Neural progenitor cell (in vitro differentiated cells): ENCODE results near the gene C1QTNF1. TPM values are rescaled to one million over a fixed set of nuclear protein-coding genes. Genes with fewer than 3 reads are reported as not detected.

Source experiments
- DNase-seq: peaks from one replicate; pipeline ENCODE4 v3.0.0-alpha.2; 2016; ENCODE audit warnings: low spot score
- H2AFZ ChIP-seq: fragments of 200-600 bp; sonication (generic); replicated peaks from 2 replicates; pipeline ENCODE4 v1.6.1; 2016; ENCODE audit warnings: antibody characterized with exemption
- H3F3A ChIP-seq: fragments of 200-600 bp; sonication (generic); 2 replicates; pipeline ENCODE4 v1.6.1; 2016; ENCODE audit warnings: antibody characterized with exemption, low read depth
- H3K27ac ChIP-seq: fragments of 200-600 bp; sonication (generic); 2 replicates; pipeline ENCODE4 v1.5.1; 2016; ENCODE audit warnings: mild to moderate bottlenecking
- H3K27me3 ChIP-seq: fragments of 200-600 bp; sonication (generic); 2 replicates; pipeline ENCODE4 v1.6.1; 2016; ENCODE audit warnings: mild to moderate bottlenecking, moderate library complexity
- H3K36me3 ChIP-seq: fragments of 200-600 bp; sonication (generic); 2 replicates; pipeline ENCODE4 v1.5.1; 2016
- H3K4me1 ChIP-seq: fragments of 200-600 bp; sonication (generic); 2 replicates; pipeline ENCODE4 v1.6.1; 2016; ENCODE audit warnings: mixed run types
- H3K4me2 ChIP-seq: fragments of 200-600 bp; sonication (generic); 2 replicates; pipeline ENCODE4 v1.6.1; 2016
- H3K4me3 ChIP-seq: fragments of 200-600 bp; sonication (generic); 2 replicates; pipeline ENCODE4 v1.5.1; 2016
- H3K79me2 ChIP-seq: fragments of 200-600 bp; sonication (generic); 2 replicates; pipeline ENCODE4 v1.6.1; 2016; ENCODE audit warnings: low read depth
- H3K9ac ChIP-seq: fragments of 200-600 bp; sonication (generic); 2 replicates; pipeline ENCODE4 v1.6.1; 2016
- H3K9me3 ChIP-seq: fragments of 200-600 bp; sonication (generic); 2 replicates; pipeline ENCODE4 v1.5.1; 2016; ENCODE audit warnings: low read depth
- H4K20me1 ChIP-seq: fragments of 200-600 bp; sonication (generic); 2 replicates; pipeline ENCODE4 v1.6.1; 2016; ENCODE audit warnings: low read depth
- H3K27ac Mint-ChIP-seq: 3 replicates; pipeline ENCODE4 v1.8.0; 2021; ENCODE audit warnings: mixed read lengths
- H3K27me3 Mint-ChIP-seq: 2 replicates; pipeline ENCODE4 v1.8.0; 2022; ENCODE audit warnings: low read depth, mild to moderate bottlenecking, inconsistent platforms, moderate library complexity, mixed read lengths; ENCODE audit not compliant: insufficient read depth
- H3K36me3 Mint-ChIP-seq: 3 replicates; pipeline ENCODE4 v1.8.0; 2021; ENCODE audit warnings: mixed read lengths
- H3K4me1 Mint-ChIP-seq: 3 replicates; pipeline ENCODE4 v1.8.0; 2021; ENCODE audit warnings: mixed read lengths
- H3K4me3 Mint-ChIP-seq: 3 replicates; pipeline ENCODE4 v1.8.0; 2021; ENCODE audit warnings: mild to moderate bottlenecking, moderate library complexity, mixed read lengths
- H3K9me3 Mint-ChIP-seq: 3 replicates; pipeline ENCODE4 v1.8.0; 2020; ENCODE audit warnings: mixed read lengths
- EZH2 ChIP-seq: fragments of 200-600 bp; sonication (generic); IDR thresholded peaks from 2 replicates; pipeline ENCODE4 v1.6.1; 2017; ENCODE audit warnings: antibody characterized with exemption, mild to moderate bottlenecking, moderate library complexity
- EZH2phosphoT487 ChIP-seq: fragments of 200-600 bp; sonication (generic); IDR thresholded peaks from 2 replicates; pipeline ENCODE4 v1.6.1; 2017; ENCODE audit warnings: antibody characterized with exemption
- total RNA-seq: library from RNA; depleted of rRNA; stranded (reverse); fragments of >200 nt; gene quantifications from 2 replicates; pipeline ENCODE4 v1.2.3, GENCODE V29; 2015; ENCODE audit warnings: low replicate concordance
- TF ChIP-seq, protein P1 (sequence below): fragments of 200-600 bp; sonication (generic); IDR thresholded peaks from 2 replicates; pipeline ENCODE4 v1.5.1; 2017; ENCODE audit warnings: antibody characterized with exemption, mild to moderate bottlenecking

Gene C1QTNF1
- total RNA-seq, 1 donor from 2014 or later = 1.4 TPM

DNA sequence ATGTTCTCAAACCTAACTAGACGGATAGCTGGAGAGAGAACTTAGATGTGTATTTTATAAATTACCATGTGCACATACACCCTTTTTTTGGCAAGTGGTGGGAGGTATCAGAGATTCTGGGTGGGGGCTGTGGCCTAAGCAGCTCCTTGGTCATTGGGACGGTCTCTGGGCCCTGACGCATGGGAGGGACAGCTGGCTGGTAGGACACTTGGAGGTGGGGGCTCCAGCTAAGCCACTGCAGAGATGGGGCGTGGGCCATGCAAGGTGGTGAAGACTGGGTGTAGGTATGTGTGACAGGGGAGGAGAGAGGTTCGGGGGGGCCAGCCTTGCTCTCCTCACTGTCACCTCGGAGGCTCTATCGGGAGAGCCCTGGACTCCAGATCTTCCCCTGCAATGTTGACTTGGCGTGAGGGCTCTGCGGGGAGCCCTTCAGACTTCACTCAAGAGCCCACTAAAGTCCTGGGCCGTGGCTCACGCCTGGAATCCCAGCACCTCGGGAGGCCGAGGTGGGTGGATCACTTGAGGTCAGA lies 17.1 kb downstream of the C1QTNF1 start:
- peaks cover 5% of the 10 kb centered on the region for H3K9me3 Mint-ChIP-seq
- DNase-seq = no peak
- Histone ChIP-seq H3F3A (peaks cover 12% of the 10 kb centered on the region), H3K4me1 (peaks cover 3% of the 10 kb centered on the region), H4K20me1 (no peaks in the 10 kb centered on the region), H3K9me3 (no peaks in the 10 kb centered on the region), H3K4me3 (no peak overlapping the region), H3K27ac (no peak overlapping the region), H3K9ac (no peak overlapping the region), H3K36me3 (no peaks in the 10 kb centered on the region), H3K79me2 (no peaks in the 10 kb centered on the region), H3K4me2 (no peak overlapping the region), H2AFZ (no peak overlapping the region), H3K27me3 (peaks cover 15% of the 10 kb centered on the region)
- TF ChIP-seq, protein P1, sequence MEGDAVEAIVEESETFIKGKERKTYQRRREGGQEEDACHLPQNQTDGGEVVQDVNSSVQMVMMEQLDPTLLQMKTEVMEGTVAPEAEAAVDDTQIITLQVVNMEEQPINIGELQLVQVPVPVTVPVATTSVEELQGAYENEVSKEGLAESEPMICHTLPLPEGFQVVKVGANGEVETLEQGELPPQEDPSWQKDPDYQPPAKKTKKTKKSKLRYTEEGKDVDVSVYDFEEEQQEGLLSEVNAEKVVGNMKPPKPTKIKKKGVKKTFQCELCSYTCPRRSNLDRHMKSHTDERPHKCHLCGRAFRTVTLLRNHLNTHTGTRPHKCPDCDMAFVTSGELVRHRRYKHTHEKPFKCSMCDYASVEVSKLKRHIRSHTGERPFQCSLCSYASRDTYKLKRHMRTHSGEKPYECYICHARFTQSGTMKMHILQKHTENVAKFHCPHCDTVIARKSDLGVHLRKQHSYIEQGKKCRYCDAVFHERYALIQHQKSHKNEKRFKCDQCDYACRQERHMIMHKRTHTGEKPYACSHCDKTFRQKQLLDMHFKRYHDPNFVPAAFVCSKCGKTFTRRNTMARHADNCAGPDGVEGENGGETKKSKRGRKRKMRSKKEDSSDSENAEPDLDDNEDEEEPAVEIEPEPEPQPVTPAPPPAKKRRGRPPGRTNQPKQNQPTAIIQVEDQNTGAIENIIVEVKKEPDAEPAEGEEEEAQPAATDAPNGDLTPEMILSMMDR = no peak
- TF ChIP-seq EZH2 (no peak), EZH2phosphoT487 (no peak)
- H3K4me1 Mint-ChIP-seq = peaks cover 11% of the 10 kb centered on the region
- no peaks in the 10 kb centered on the region for H3K36me3 Mint-ChIP-seq
- no peak overlapping the region for H3K4me3 Mint-ChIP-seq
- H3K27ac Mint-ChIP-seq = no peak overlapping the region
- peaks cover 21% of the 10 kb centered on the region for H3K27me3 Mint-ChIP-seq

GRCh38 chr17:79041723-79042420 lies 17.9 kb downstream of the C1QTNF1 start:
- H3K4me1 ChIP-seq = no peaks in the 10 kb centered on the region
- H4K20me1 ChIP-seq = no peaks in the 10 kb centered on the region
- H3K27me3 ChIP-seq = peaks cover 22% of the 10 kb centered on the region
- Mint-ChIP-seq H3K4me3 (no peak overlapping the region), H3K4me1 (peaks cover 15% of the 10 kb centered on the region), H3K36me3 (no peaks in the 10 kb centered on the region), H3K27me3 (peaks cover 21% of the 10 kb centered on the region), H3K9me3 (peaks cover 5% of the 10 kb centered on the region), H3K27ac (no peak overlapping the region)
- no peak for TF ChIP-seq EZH2
- TF ChIP-seq, protein P1 = no peak
- no peak overlapping the region for H2AFZ ChIP-seq
- H3F3A ChIP-seq = peaks cover 12% of the 10 kb centered on the region
- H3K36me3 ChIP-seq = no peaks in the 10 kb centered on the region
- DNase-seq = no peak
- H3K9me3 ChIP-seq = no peaks in the 10 kb centered on the region
- H3K9ac ChIP-seq = no peak overlapping the region
- no peak overlapping the region for H3K27ac ChIP-seq
- H3K79me2 ChIP-seq = no peaks in the 10 kb centered on the region
- H3K4me2 ChIP-seq = no peak overlapping the region
- H3K4me3 ChIP-seq = no peak overlapping the region

GRCh38 chr17:79042421-79043190 lies 18.6 kb downstream of the C1QTNF1 start:
- H3K27me3 Mint-ChIP-seq = peaks cover 23% of the 10 kb centered on the region

More at GRCh38 chr17:79042421-79043190, 18.6 kb downstream of the C1QTNF1 start:
- Histone ChIP-seq H4K20me1 (peaks cover 2% of the 10 kb centered on the region), H3K27me3 (peaks cover 26% of the 10 kb centered on the region), H3K36me3 (no peaks in the 10 kb centered on the region), H3K4me2 (no peak overlapping the region), H3K4me1 (no peaks in the 10 kb centered on the region), H3K9ac (no peak overlapping the region), H3K27ac (no peak overlapping the region), H3K9me3 (no peaks in the 10 kb centered on the region), H3K4me3 (no peak overlapping the region), H3F3A (peaks cover 12% of the 10 kb centered on the region), H2AFZ (no peak overlapping the region), H3K79me2 (no peaks in the 10 kb centered on the region)
- no peak overlapping the region for H3K27ac Mint-ChIP-seq
- peaks cover 15% of the 10 kb centered on the region for H3K4me1 Mint-ChIP-seq
- H3K9me3 Mint-ChIP-seq = peaks cover 5% of the 10 kb centered on the region
- no peaks in the 10 kb centered on the region for H3K36me3 Mint-ChIP-seq
- TF ChIP-seq EZH2 = no peak
- TF ChIP-seq, protein P1 = peak; percentile 65
- peak; percentile 60 for DNase-seq
- peak overlapping the region; percentile 34 for H3K4me3 Mint-ChIP-seq
